Memory B cell (primary cell): ENCODE measurements around the gene CXCR5.
A peak's percentile ranks its signal among the peaks of the same experiment; 100 is the strongest.

Source experiments
- ATAC-seq: fragments of 150-1000 bp; cut with Tn5 transposase; 2 replicates; pipeline ENCODE4 v1.10.0; 2021; ENCODE audit warnings: low read depth, mild to moderate bottlenecking, moderate library complexity
- DNase-seq, 2 donors: peaks; one replicate each; pipeline ENCODE4 v3.0.0; 2022; ENCODE audit warnings: low spot score in 2 of 2
- H3K27ac Mint-ChIP-seq: one replicate; pipeline ENCODE4 v1.8.0; 2022; ENCODE audit warnings: mild to moderate bottlenecking, moderate library complexity, mixed read lengths
- H3K27me3 Mint-ChIP-seq: one replicate; pipeline ENCODE4 v1.8.0; 2022; ENCODE audit warnings: mixed read lengths
- H3K36me3 Mint-ChIP-seq: one replicate; pipeline ENCODE4 v1.8.0; 2022; ENCODE audit warnings: mild to moderate bottlenecking, mixed read lengths
- H3K4me1 Mint-ChIP-seq: one replicate; pipeline ENCODE4 v1.8.0; 2022; ENCODE audit warnings: mixed read lengths
- H3K4me3 Mint-ChIP-seq: one replicate; pipeline ENCODE4 v1.8.0; 2022; ENCODE audit warnings: mild to moderate bottlenecking, moderate library complexity, mixed read lengths
- H3K9me3 Mint-ChIP-seq: one replicate; pipeline ENCODE4 v1.8.0; 2022; ENCODE audit warnings: mixed read lengths

Gene CXCR5

DNA sequence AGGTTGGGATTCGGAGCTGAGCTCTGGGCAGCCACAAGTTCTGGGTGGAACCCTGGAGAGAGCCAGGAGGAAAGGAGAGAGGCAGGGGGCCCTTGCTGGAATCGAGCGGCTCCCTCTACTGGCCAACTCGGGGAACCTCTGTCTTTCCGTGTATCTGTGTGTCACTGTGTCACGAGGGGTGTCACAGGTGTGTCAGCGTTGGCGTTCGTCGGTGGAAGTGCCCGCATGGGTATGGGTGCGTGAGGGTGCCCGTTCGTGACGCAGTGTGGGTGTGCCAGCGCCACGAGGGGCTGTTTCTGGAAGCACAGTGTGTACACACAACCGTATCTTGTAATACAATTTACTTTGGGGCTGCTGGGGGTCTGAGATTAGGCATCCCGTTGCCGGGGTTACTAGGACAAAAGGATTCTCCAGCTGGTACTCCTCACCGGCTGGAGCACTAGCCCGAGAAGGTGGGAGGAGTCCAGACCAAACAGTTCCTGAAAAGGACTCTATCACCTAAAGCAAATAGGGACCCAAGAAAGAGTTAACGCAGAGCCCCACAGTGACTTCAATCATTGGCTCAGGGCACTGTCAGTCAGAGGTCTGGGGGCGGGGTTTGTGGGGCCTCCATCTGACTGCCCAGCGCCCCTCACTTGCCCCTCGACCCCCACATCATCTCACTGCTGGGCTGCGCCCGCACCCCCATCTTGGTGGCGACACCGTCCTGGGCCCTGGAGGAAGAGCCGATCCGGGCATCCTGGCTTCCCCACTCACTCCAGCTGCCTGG is 44.6 kb downstream of the CXCR5 start:
- peak overlapping the region; percentile 100 for H3K27ac Mint-ChIP-seq
- H3K4me1 Mint-ChIP-seq = peaks cover 41% of the 10 kb centered on the region
- ATAC-seq (peak; percentile 62), DNase-seq (peak; percentile 97 to 98)
- peak overlapping the region; percentile 93 for H3K4me3 Mint-ChIP-seq
- H3K9me3 Mint-ChIP-seq = peaks cover 2% of the 10 kb centered on the region
- H3K36me3 Mint-ChIP-seq = no peaks in the 10 kb centered on the region
- no peaks in the 10 kb centered on the region for H3K27me3 Mint-ChIP-seq

- H3K27ac Mint-ChIP-seq = peak overlapping the region; percentile 100
- DNase-seq = no peak
- ATAC-seq = peak; percentile 1
- peaks cover 2% of the 10 kb centered on the region for H3K9me3 Mint-ChIP-seq
- no peaks in the 10 kb centered on the region for H3K27me3 Mint-ChIP-seq
- H3K4me1 Mint-ChIP-seq = peaks cover 34% of the 10 kb centered on the region
- no peaks in the 10 kb centered on the region for H3K36me3 Mint-ChIP-seq
- H3K4me3 Mint-ChIP-seq = peak overlapping the region; percentile 93
Measured at GRCh38 chr11:118928870-118929500, 45.3 kb downstream of the CXCR5 start.

- ATAC-seq (peak; percentile 2), DNase-seq (peak in 1 of 2 donors; percentile 63)
- no peaks in the 10 kb centered on the region for H3K36me3 Mint-ChIP-seq
- peak overlapping the region; percentile 93 for H3K4me3 Mint-ChIP-seq
- peaks cover 28% of the 10 kb centered on the region for H3K4me1 Mint-ChIP-seq
- H3K9me3 Mint-ChIP-seq = peaks cover 2% of the 10 kb centered on the region
- H3K27me3 Mint-ChIP-seq = no peaks in the 10 kb centered on the region
- peak overlapping the region; percentile 100 for H3K27ac Mint-ChIP-seq
Measured at GRCh38 chr11:118929501-118930093, 45.9 kb downstream of the CXCR5 start.

DNA sequence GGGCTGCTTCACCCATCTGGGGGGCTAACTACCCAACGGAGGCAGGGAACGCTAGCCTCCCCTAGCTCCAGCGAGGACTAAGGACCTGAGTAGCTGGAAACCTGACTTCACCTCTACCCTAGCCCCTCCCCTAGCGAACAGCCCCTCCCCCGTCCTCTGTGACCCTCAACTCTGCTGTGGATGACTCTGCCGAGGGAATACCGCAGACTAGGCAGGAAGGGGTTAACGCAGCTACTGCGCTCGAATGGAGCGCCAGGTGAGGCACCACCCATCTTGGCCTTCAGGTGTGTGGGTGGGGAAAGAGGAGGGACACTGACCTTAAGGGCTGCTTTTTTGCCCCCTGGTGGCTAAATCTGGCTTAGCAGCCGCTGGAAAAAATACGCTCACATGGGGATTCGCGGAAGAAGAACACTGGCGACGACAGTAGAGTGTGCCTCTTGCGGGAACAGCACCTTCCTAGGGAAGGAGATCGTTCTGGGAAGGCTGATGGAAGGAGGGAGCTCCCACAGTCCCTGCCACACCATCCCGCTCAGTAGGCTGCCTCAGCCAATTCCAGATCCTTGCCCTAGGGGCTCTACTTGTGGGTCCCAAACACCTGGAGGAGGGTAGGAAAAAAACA is 46.5 kb downstream of the CXCR5 start:
- H3K27me3 Mint-ChIP-seq = no peaks in the 10 kb centered on the region
- peak; percentile 92 to 93 for DNase-seq
- peaks cover 2% of the 10 kb centered on the region for H3K9me3 Mint-ChIP-seq
- H3K4me3 Mint-ChIP-seq = peak overlapping the region; percentile 93
- ATAC-seq = peak; percentile 6
- peak overlapping the region; percentile 100 for H3K27ac Mint-ChIP-seq
- peaks cover 29% of the 10 kb centered on the region for H3K4me1 Mint-ChIP-seq
- no peaks in the 10 kb centered on the region for H3K36me3 Mint-ChIP-seq

DNA sequence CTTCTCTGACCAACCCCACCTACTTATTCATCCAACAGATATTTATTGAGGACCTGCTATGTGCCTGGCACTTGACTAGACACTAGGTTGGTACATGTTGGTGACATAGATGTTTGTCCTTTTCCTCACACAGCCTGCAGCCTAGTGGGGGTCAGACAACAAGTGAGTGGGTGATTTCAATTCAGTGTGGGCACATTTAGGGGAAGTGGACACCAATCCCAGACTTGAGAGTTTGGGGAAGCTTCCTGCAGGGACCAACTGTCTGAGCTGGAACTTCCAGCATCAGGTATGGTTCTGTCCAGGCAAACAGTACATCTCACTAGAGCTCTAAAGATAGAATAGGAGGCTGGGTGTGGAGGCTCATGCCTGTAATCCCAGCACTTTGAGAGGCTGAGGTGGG is 47.9 kb downstream of the CXCR5 start:
- Mint-ChIP-seq H3K36me3 (no peaks in the 10 kb centered on the region), H3K27ac (no peak overlapping the region), H3K4me1 (peaks cover 25% of the 10 kb centered on the region), H3K27me3 (no peaks in the 10 kb centered on the region), H3K9me3 (no peaks in the 10 kb centered on the region), H3K4me3 (no peak overlapping the region)
- no peak for ATAC-seq
- no peak for DNase-seq

DNA sequence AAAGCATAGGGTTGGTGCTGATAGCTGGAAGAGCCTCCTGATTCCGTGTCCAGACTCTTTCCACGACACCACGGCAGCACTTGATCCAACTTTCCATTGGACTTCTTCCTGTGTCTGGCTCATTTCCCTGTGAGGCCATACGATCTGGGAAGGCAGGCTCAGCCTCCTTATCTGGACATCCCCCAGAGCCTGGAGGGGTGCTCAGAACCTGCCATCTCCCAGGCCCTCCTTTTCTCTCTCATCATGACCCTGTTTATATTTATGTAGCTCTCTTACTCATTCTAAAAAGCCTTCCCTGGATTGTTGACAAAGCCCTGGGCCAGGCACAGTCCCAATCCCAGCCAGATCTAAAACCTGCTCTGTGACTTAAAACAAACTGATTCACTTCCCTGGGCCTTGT is 49.8 kb downstream of the CXCR5 start:
- Mint-ChIP-seq H3K9me3 (no peaks in the 10 kb centered on the region), H3K27ac (peak overlapping the region; percentile 20), H3K36me3 (no peaks in the 10 kb centered on the region), H3K27me3 (peaks cover 2% of the 10 kb centered on the region), H3K4me3 (no peak overlapping the region), H3K4me1 (peaks cover 17% of the 10 kb centered on the region)
- no peak for ATAC-seq
- DNase-seq = no peak

DNA sequence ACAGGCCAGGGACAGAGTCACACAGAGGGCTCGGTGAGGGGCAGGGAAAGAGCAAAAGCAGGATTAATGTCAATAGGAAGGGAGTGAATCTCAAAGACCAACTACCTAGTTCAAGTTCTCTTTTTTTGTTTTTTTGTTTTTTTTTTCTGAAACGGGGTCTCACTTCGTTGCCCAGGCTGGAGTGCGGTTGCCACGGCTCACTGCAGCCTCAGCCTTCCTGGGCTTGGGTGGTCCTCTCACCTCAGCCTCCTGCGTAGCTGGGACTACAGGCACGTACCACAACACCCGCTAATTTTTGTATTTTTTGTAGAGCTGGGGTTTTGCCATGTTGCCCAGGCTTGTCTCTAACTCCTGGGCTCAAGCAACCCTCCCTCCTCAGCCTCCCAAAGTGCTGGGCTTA is 51.7 kb downstream of the CXCR5 start:
- Mint-ChIP-seq H3K27me3 (peaks cover 7% of the 10 kb centered on the region), H3K27ac (peak overlapping the region; percentile 63), H3K4me1 (peaks cover 18% of the 10 kb centered on the region), H3K9me3 (no peaks in the 10 kb centered on the region), H3K4me3 (no peak overlapping the region), H3K36me3 (no peaks in the 10 kb centered on the region)
- DNase-seq (no peak), ATAC-seq (peak; percentile 87)

DNA sequence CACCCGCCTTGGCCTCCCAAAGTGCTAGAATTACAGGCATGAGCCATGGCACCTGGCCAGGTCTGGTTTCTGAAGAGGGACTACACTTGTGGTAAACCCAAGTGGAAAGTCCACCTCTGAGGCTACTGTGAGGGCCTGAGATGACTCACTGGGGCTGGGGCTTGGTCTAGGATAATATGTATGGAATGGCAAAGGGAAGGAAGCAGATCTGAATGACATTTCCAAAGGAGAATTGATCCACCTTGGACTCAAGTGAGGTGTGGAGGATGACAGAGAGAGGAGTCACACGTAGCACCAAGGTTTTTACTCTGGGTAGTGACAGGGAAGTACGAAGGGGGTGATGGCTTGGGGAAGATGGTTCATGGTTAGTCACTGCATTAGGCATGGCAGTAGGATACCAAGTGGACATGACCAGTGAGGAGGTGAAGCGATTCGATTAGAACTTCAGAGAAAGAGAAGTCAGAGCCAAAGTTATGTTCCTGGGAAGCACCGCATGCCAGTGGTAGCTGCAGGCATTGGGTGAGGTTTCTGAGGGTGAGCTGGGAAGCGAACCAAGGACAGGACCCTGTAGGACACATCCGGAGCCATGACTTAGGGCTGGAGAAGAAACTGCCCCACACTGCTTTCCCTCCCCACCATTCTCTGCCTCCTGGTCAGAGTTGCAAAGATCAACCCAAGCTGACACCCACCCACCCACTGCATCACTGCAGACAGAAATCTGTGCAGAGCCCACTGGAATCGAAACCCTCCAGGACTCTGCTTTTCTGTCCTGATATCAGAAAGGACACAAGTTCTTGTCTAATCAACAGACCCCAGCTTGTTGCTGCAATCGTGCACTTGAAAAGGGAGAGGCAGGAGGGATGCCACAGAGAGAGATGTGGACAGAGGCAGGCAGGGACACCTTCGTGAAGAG is 55.1 kb downstream of the CXCR5 start:
- Mint-ChIP-seq H3K27me3 (peaks cover 13% of the 10 kb centered on the region), H3K9me3 (no peaks in the 10 kb centered on the region), H3K4me1 (peaks cover 14% of the 10 kb centered on the region), H3K4me3 (no peak overlapping the region), H3K27ac (no peak overlapping the region), H3K36me3 (no peaks in the 10 kb centered on the region)
- DNase-seq = no peak
- ATAC-seq = no peak

DNA sequence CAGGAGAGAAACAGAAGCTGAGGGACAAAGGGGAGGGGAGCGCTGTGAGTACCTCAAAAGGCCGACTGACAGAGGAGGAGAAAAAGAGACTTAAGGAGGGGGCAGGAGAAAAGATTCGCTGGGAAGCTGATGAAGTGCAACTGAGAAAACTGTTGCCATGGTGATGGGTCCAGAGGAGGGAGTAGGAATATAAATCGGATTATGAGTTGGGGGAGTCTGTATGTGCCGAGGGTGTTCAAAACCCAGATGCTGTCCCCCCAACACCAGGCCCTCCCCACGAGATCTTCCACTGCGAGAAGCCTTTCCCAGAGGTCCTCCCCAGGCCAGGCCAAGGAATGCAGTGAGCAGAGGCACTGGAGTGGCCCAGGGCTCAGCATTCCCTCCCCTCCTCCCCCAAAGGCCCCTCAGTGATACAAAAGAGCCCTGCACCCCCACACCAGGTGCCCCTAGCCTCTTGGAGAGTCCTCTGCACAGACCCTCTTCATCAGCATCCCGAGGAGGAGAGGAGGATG is 55.8 kb downstream of the CXCR5 start:
- ATAC-seq = no peak
- peaks cover 14% of the 10 kb centered on the region for H3K4me1 Mint-ChIP-seq
- H3K27me3 Mint-ChIP-seq = peaks cover 13% of the 10 kb centered on the region
- no peaks in the 10 kb centered on the region for H3K36me3 Mint-ChIP-seq
- no peak overlapping the region for H3K27ac Mint-ChIP-seq
- no peaks in the 10 kb centered on the region for H3K9me3 Mint-ChIP-seq
- no peak overlapping the region for H3K4me3 Mint-ChIP-seq
- no peak for DNase-seq

DNA sequence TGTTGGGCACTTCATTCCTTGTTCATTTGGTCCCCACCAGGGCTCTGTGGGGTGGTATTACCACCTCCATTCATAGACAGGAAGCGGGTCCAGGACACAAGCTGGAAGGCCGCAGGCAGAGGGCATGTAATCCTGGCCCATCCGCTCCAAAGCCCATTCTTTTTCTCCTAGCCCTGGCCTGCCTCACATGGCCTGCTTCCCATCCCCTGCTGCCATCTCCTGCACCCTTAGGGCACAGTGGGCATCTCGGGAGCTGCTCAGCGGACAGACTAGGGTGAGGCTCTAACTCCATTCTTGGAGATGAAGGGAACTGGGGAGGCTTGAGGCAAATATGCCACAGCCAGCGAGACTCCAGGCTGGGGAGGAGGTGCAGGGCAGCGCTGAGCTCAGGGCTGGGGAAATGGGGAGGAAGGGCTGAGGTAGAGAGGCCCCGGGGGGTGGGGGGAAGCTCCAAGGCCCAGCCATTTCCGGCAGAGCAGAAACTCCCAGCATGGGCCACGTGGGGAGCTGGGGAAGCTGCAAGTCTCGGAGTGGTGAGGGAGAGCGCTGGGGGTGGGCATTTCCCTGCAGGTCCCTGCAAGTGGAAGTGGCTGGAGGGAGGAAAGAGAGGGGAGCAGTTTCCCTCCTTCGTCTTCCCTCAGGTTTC is 56.4 kb downstream of the CXCR5 start:
- DNase-seq = no peak
- peaks cover 14% of the 10 kb centered on the region for H3K4me1 Mint-ChIP-seq

GRCh38 chr11:118947091-118947490 is 63.4 kb downstream of the CXCR5 start:
- ATAC-seq = no peak
- no peaks in the 10 kb centered on the region for H3K9me3 Mint-ChIP-seq
- H3K36me3 Mint-ChIP-seq = no peaks in the 10 kb centered on the region
- peaks cover 20% of the 10 kb centered on the region for H3K27me3 Mint-ChIP-seq
- no peak for DNase-seq
- peaks cover 2% of the 10 kb centered on the region for H3K4me1 Mint-ChIP-seq
- H3K4me3 Mint-ChIP-seq = no peak overlapping the region
- H3K27ac Mint-ChIP-seq = no peak overlapping the region

More for the DNA sequence above, 56.4 kb downstream of the CXCR5 start:
- peak; percentile 39 for ATAC-seq
- no peaks in the 10 kb centered on the region for H3K36me3 Mint-ChIP-seq
- no peaks in the 10 kb centered on the region for H3K9me3 Mint-ChIP-seq
- peaks cover 15% of the 10 kb centered on the region for H3K27me3 Mint-ChIP-seq
- H3K4me3 Mint-ChIP-seq = no peak overlapping the region
- H3K27ac Mint-ChIP-seq = no peak overlapping the region
